SK-N-SH (cell line): ENCODE measurements around the gene SLC3A2. TPM values are rescaled to one million over a fixed set of nuclear protein-coding genes. Genes with fewer than 3 reads are reported as not detected.
A peak's percentile ranks its signal among the peaks of the same experiment; 100 is the strongest.

Experiments used
- CTCF ChIA-PET: fragments of 300-600, 350-600 bp; formaldehyde crosslinking; extraction: SDS; loops from one replicate; lab custom pipeline; 2021; lab: Yijun Ruan, JAX
- POLR2A ChIA-PET: fragments of 350-600 bp; sonication (Branson Sonifier 250); formaldehyde crosslinking; extraction: SDS; loops from one replicate; lab custom pipeline; 2020; ENCODE audit warnings: antibody characterized with exemption, inconsistent platforms; lab: Yijun Ruan, JAX
- DNase-seq: peaks from one replicate; pipeline ENCODE4 v3.0.0; 2012
- H2AFZ ChIP-seq: fragments of 200-600 bp; sonication (generic); 2 replicates; pipeline ENCODE4 v1.8.1; 2016; ENCODE audit warnings: antibody characterized with exemption, mild to moderate bottlenecking, low read depth
- H3F3A ChIP-seq: fragments of 200-600 bp; sonication (generic); replicated peaks from 2 replicates; pipeline ENCODE3; 2016; ENCODE audit warnings: antibody characterized with exemption, mild to moderate bottlenecking; ENCODE audit not compliant: insufficient read depth
- H3K27ac ChIP-seq, 2 experiments: fragments of 200-500 bp in 1 of 2; fragments of 200-600 bp in 1 of 2; sonication (Bioruptor generic) in 1 of 2; sonication (generic), shearing (Covaris generic) in 1 of 2; 2 replicates each; pipeline versions ENCODE4 v1.5.1 to v1.6.1; 2014 to 2016; ENCODE audit warnings: low read depth in 2 of 2, inconsistent platforms in 1 of 2, low read length in 1 of 2, mild to moderate bottlenecking in 1 of 2, mixed read lengths in 1 of 2
- H3K27me3 ChIP-seq: fragments of 200-600 bp; sonication (generic), shearing (Covaris generic); 2 replicates; pipeline ENCODE4 v1.6.1; 2016; ENCODE audit warnings: mixed run types; ENCODE audit not compliant: insufficient read depth
- H3K36me3 ChIP-seq, 2 experiments: fragments of 200-500 bp in 1 of 2; fragments of 200-600 bp in 1 of 2; sonication (Bioruptor generic) in 1 of 2; sonication (generic) in 1 of 2; replicated peaks in 1 of 2; 2 replicates each; pipeline versions ENCODE3 to v1.5.1; 2014 to 2016; ENCODE audit warnings: low read length in 1 of 2, mild to moderate bottlenecking in 1 of 2; ENCODE audit not compliant: insufficient read depth in 2 of 2, control insufficient read depth in 1 of 2
- H3K4me1 ChIP-seq, 2 experiments: fragments of 200-500 bp in 1 of 2; fragments of 200-600 bp in 1 of 2; sonication (Bioruptor generic) in 1 of 2; sonication (generic), shearing (Covaris generic) in 1 of 2; 2 replicates each; pipeline versions ENCODE4 v1.5.1 to v1.6.1; 2014 to 2016; ENCODE audit warnings: low read depth in 1 of 2, low read length in 1 of 2, mixed run types in 1 of 2; ENCODE audit not compliant: insufficient read depth in 2 of 2, control insufficient read depth in 1 of 2
- H3K4me2 ChIP-seq: fragments of 200-600 bp; sonication (generic), shearing (Covaris generic); 2 replicates; pipeline ENCODE4 v1.6.1; 2017; ENCODE audit warnings: mixed run types
- H3K4me3 ChIP-seq, 2 experiments: fragments of 200-500 bp in 1 of 2; fragments of 200-600 bp in 1 of 2; sonication (Bioruptor generic) in 1 of 2; sonication (generic), shearing (Covaris generic) in 1 of 2; 2 replicates each; pipeline versions ENCODE4 v1.5.1 to v1.8.1; 2014 to 2016; ENCODE audit warnings: low read depth in 2 of 2, inconsistent platforms in 1 of 2, low read length in 1 of 2, mild to moderate bottlenecking in 1 of 2, mixed read lengths in 1 of 2, moderate library complexity in 1 of 2
- H3K79me2 ChIP-seq: fragments of 200-600 bp; sonication (generic); 2 replicates; pipeline ENCODE4 v1.8.1; 2017; ENCODE audit warnings: mild to moderate bottlenecking; ENCODE audit not compliant: insufficient read depth
- H3K9ac ChIP-seq: fragments of 200-600 bp; sonication (generic); 2 replicates; pipeline ENCODE4 v1.6.1; 2017; ENCODE audit warnings: mixed run types
- H3K9me2 ChIP-seq: fragments of 200-600 bp; sonication (generic); 2 replicates; pipeline ENCODE4 v1.6.1; 2017; ENCODE audit warnings: mixed run types
- H3K9me3 ChIP-seq: fragments of 200-600 bp; sonication (generic); 2 replicates; pipeline ENCODE4 v1.6.1; 2017; ENCODE audit warnings: mixed run types, mild to moderate bottlenecking, moderate library complexity
- H4K20me1 ChIP-seq: fragments of 200-600 bp; sonication (generic); 2 replicates; pipeline ENCODE4 v1.6.1; 2017; ENCODE audit warnings: mild to moderate bottlenecking, mixed run types; ENCODE audit not compliant: insufficient read depth
- EZH2phosphoT487 ChIP-seq: fragments of 200-600 bp; sonication (generic); IDR thresholded peaks from 2 replicates; pipeline ENCODE4 v1.6.1; 2017; ENCODE audit warnings: low read depth, mixed run types, mild to moderate bottlenecking, antibody characterized with exemption, moderate library complexity, borderline replicate concordance
- FOXJ3 ChIP-seq: sonication (generic); formaldehyde crosslinking; IDR thresholded peaks from 2 replicates; pipeline ENCODE4 v1.5.1; 2020; ENCODE audit warnings: mild to moderate bottlenecking, missing genetic modification reagents
- MAX ChIP-seq: IDR thresholded peaks from 2 replicates; pipeline ENCODE4 v1.4.0; 2012; ENCODE audit warnings: low read depth
- NFIC ChIP-seq: IDR thresholded peaks from 2 replicates; pipeline ENCODE4 v1.4.0; 2012; ENCODE audit warnings: borderline replicate concordance
- RAD21 ChIP-seq: IDR thresholded peaks from 2 replicates; pipeline ENCODE4 v1.6.1; 2012; ENCODE audit warnings: mild to moderate bottlenecking, low read length
- RXRA ChIP-seq: IDR thresholded peaks from 2 replicates; pipeline ENCODE4 v1.4.0; 2012; ENCODE audit warnings: low read depth, mild to moderate bottlenecking, borderline replicate concordance
- TCF12 ChIP-seq: IDR thresholded peaks from 2 replicates; pipeline ENCODE4 v1.4.0; 2012
- USF2 ChIP-seq: fragments of 150-350 bp; IDR thresholded peaks from 2 replicates; pipeline ENCODE4 v1.6.1; 2017; ENCODE audit warnings: antibody characterized with exemption, low read length, low read depth, borderline replicate concordance
- ZBTB33 ChIP-seq: IDR thresholded peaks from 2 replicates; pipeline ENCODE4 v1.4.0; 2012; ENCODE audit warnings: low read depth, borderline replicate concordance
- WGBS: methylation state at CpG from one replicate; pipeline ENCODE4 v1.1.6; 2017; ENCODE audit warnings: low lambda C conversion rate; 5-methylcytosine and 5-hydroxymethylcytosine counted together
- polyA plus RNA-seq, 3 experiments: library from polyadenylated mRNA; depleted of rRNA; stranded (reverse); fragments of >200 nt; gene quantifications; 2 replicates each; pipeline ENCODE4 v1.2.3, GENCODE V29; 2012
- TF ChIP-seq, protein P1 (sequence below): IDR thresholded peaks from 2 replicates; pipeline ENCODE4; 2012
- TF ChIP-seq, protein P2 (sequence below): IDR thresholded peaks from 2 replicates; pipeline ENCODE4 v1.4.0; 2012; ENCODE audit warnings: low read depth, borderline replicate concordance

The SLC3A2 gene
- polyA plus RNA-seq, 1 of the 3 experiments (the other 2 are of a cell fraction) = 308 TPM

DNA sequence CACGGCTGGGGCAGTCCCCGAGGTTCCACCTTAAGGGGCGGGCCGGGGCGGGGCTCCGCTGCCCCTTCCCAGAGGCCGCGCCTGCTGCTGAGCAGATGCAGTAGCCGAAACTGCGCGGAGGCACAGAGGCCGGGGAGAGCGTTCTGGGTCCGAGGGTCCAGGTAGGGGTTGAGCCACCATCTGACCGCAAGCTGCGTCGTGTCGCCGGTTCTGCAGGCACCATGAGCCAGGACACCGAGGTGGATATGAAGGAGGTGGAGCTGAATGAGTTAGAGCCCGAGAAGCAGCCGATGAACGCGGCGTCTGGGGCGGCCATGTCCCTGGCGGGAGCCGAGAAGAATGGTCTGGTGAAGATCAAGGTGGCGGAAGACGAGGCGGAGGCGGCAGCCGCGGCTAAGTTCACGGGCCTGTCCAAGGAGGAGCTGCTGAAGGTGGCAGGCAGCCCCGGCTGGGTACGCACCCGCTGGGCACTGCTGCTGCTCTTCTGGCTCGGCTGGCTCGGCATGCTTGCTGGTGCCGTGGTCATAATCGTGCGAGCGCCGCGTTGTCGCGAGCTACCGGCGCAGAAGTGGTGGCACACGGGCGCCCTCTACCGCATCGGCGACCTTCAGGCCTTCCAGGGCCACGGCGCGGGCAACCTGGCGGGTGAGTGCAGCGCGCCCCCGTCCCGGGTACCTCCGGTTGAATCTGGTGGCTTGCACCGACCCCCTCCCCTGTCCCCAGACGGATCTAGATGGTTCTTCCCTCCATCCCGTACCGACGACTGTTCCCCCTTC is at the start of gene SLC3A2 (continued):
- peak; percentile 64; the same call in 1 of the 2 replicates for TF ChIP-seq ZBTB33
- peak; percentile 57 for TF ChIP-seq RAD21
- 0 out of 2 replicates have a peak, but pooled peaks have one; percentile 4 for TF ChIP-seq NFIC
- no peak for TF ChIP-seq USF2
- peak; percentile 27; the same call in 1 of the 2 replicates for TF ChIP-seq TCF12
- no peak for TF ChIP-seq FOXJ3 (CRISPR knock-in tag)
- TF ChIP-seq RXRA = no peak
- TF ChIP-seq, protein P1, sequence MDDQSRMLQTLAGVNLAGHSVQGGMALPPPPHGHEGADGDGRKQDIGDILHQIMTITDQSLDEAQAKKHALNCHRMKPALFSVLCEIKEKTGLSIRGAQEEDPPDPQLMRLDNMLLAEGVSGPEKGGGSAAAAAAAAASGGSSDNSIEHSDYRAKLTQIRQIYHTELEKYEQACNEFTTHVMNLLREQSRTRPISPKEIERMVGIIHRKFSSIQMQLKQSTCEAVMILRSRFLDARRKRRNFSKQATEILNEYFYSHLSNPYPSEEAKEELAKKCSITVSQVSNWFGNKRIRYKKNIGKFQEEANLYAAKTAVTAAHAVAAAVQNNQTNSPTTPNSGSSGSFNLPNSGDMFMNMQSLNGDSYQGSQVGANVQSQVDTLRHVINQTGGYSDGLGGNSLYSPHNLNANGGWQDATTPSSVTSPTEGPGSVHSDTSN = 0 out of 2 replicates have a peak, but pooled peaks have one; percentile 11

- Histone ChIP-seq H3K79me2 (peaks cover 67% of the 10 kb centered on the region), H3K36me3 (peaks cover 32 to 37% of the 10 kb centered on the region in 2 experiments)
- peak; percentile 68 for DNase-seq
- WGBS = 2% methylated on average over 24 of the region's 33 CpGs
- TF ChIP-seq, protein P2, sequence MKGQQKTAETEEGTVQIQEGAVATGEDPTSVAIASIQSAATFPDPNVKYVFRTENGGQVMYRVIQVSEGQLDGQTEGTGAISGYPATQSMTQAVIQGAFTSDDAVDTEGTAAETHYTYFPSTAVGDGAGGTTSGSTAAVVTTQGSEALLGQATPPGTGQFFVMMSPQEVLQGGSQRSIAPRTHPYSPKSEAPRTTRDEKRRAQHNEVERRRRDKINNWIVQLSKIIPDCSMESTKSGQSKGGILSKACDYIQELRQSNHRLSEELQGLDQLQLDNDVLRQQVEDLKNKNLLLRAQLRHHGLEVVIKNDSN = no peak
- no peak for TF ChIP-seq EZH2phosphoT487
- TF ChIP-seq MAX = 0 out of 2 replicates have a peak, but pooled peaks have one; percentile 7
- TF ChIP-seq, all 33 proteins: peak for 1
- Histone ChIP-seq H3K9ac (peak overlapping the region; percentile 98), H4K20me1 (peaks cover 32% of the 10 kb centered on the region), H3K9me2 (no peaks in the 10 kb centered on the region), H3K9me3 (no peaks in the 10 kb centered on the region), H3K4me3 (peak overlapping the region; percentile 76 to 99), H3K4me1 (peaks cover 0 to 20% of the 10 kb centered on the region in 2 experiments; a peak in 3 of 4 replicates), H3K4me2 (peak overlapping the region; percentile 93), H3F3A (no peaks in the 10 kb centered on the region), H2AFZ (no peak overlapping the region), H3K27ac (peak overlapping the region; percentile 80 to 93), H3K27me3 (no peaks in the 10 kb centered on the region)
- ChIA-PET POLR2A (interaction anchor here (0.8 to 2.2 kb wide), 7 partner anchors 9 to 229 kb away, joined by 3 to 32 read pairs (median 4); partner anchors contain the start of genes MTA2, NXF1, SLC3A2 and TAF6L), CTCF (interaction anchor here (2.4 kb wide), 1 partner anchor 45 kb away, joined by 15 read pairs; no protein-coding TSS in a partner anchor)
Observed at GRCh38 chr11:62830904-62831519, 49.7 kb upstream of the SLC3A2 start.
